Activated CD8-positive, alpha-beta T cell treated with anti-CD3 and anti-CD28 coated beads for 36 hours (primary cell): ENCODE measurements around the gene CLEC16A. TPM values are rescaled to one million over a fixed set of nuclear protein-coding genes. Genes with fewer than 3 reads are reported as not detected.

Source experiments
- ATAC-seq: fragments of 200-7000 bp; cut with Tn5 transposase; one replicate; pipeline ENCODE4 v1.10.0; 2021; ENCODE audit warnings: mild to moderate bottlenecking, moderate library complexity
- CTCF ChIA-PET: fragments of 350-600 bp; sonication (Branson Sonifier 250); formaldehyde crosslinking; loops from one replicate; lab custom pipeline; 2021; ENCODE audit warnings: antibody characterized with exemption; lab: Charles Lee
- POLR2A ChIA-PET: fragments of 350-600 bp; sonication (Branson Sonifier 250); formaldehyde crosslinking; loops from one replicate; lab custom pipeline; 2021; ENCODE audit warnings: antibody characterized with exemption; lab: Charles Lee
- DNase-seq: peaks from one replicate; pipeline ENCODE4 v3.0.0-alpha.2; 2020
- H3K27ac Mint-ChIP-seq: one replicate; pipeline ENCODE4 v1.8.0; 2021; ENCODE audit warnings: mild to moderate bottlenecking, mixed read lengths
- H3K27me3 Mint-ChIP-seq: one replicate; pipeline ENCODE4 v1.8.0; 2021; ENCODE audit warnings: mixed read lengths
- H3K36me3 Mint-ChIP-seq: one replicate; pipeline ENCODE4 v1.8.0; 2021; ENCODE audit warnings: low read depth, mixed read lengths
- H3K4me1 Mint-ChIP-seq: one replicate; pipeline ENCODE4 v1.8.0; 2021; ENCODE audit warnings: low read depth, mixed read lengths
- H3K4me3 Mint-ChIP-seq: one replicate; pipeline ENCODE4 v1.8.0; 2021; ENCODE audit warnings: mild to moderate bottlenecking, moderate library complexity, mixed read lengths
- H3K9me3 Mint-ChIP-seq: one replicate; pipeline ENCODE4 v1.8.0; 2021; ENCODE audit warnings: mixed read lengths
- CTCF ChIP-seq: fragments of 200-600 bp; IDR thresholded peaks from one replicate; pipeline ENCODE4 v1.8.0; 2022; ENCODE audit warnings: antibody characterized with exemption, mild to moderate bottlenecking
- intact Hi-C: fragments of 100-400 bp; cut with micrococcal nuclease; formaldehyde crosslinking; loops from one replicate; pipeline ENCODE4 v1.10.0; 2022
- total RNA-seq, 2 experiments: library from RNA; stranded (reverse); gene quantifications; one replicate each; pipeline ENCODE4 v1.2.3, GENCODE V29; 2021

CLEC16A gene
- total RNA-seq, 2 experiments from 2014 or later: 20.4 to 21.7 TPM

- Mint-ChIP-seq H3K9me3 (no peaks in the 10 kb centered on the region), H3K27ac (peak overlapping the region; percentile 98), H3K4me3 (peak overlapping the region; percentile 63), H3K36me3 (no peaks in the 10 kb centered on the region), H3K4me1 (peaks cover 61% of the 10 kb centered on the region), H3K27me3 (no peaks in the 10 kb centered on the region)
- ATAC-seq: no peak
- CTCF ChIA-PET: interaction anchor here (0.9 to 3.5 kb wide), 13 partner anchors 7 to 262 kb away, joined by 3 to 21 read pairs (median 5); partner anchors contain the start of gene SOCS1
- peak; percentile 47 for DNase-seq
- POLR2A ChIA-PET: interaction anchor here (0.7 to 6.3 kb wide), 15 partner anchors 9 to 260 kb away, joined by 3 to 146 read pairs (median 6); partner anchors contain the start of gene SOCS1
- no peak for TF ChIP-seq CTCF
- intact Hi-C loops: loop anchor here (1.0 to 2.0 kb wide), 2 partner anchors 7 to 65 kb away; no protein-coding TSS in a partner anchor
Observed at GRCh38 chr16:11225677-11226549, 281.5 kb downstream of the CLEC16A start.

- H3K27ac Mint-ChIP-seq: peak overlapping the region; percentile 76
- H3K27me3 Mint-ChIP-seq: no peaks in the 10 kb centered on the region
- TF ChIP-seq CTCF: no peak
- POLR2A ChIA-PET: interaction anchor here (1.7 to 2.9 kb wide), 2 partner anchors 22 to 25 kb away, joined by 11 to 24 read pairs; partner anchors contain the start of gene SOCS1
- CTCF ChIA-PET: interaction anchor here (1.0 kb wide), 1 partner anchor 26 kb away, joined by 3 read pairs; no protein-coding TSS in a partner anchor
- intact Hi-C loops: no loop called here
- ATAC-seq: no peak
- no peaks in the 10 kb centered on the region for H3K9me3 Mint-ChIP-seq
- no peak overlapping the region for H3K4me3 Mint-ChIP-seq
- DNase-seq: no peak
- peaks cover 75% of the 10 kb centered on the region for H3K4me1 Mint-ChIP-seq
- H3K36me3 Mint-ChIP-seq: no peaks in the 10 kb centered on the region
Observed at GRCh38 chr16:11229432-11229831, 285.1 kb downstream of the CLEC16A start.

GRCh38 chr16:11229906-11230305, 285.5 kb downstream of the CLEC16A start:
- H3K9me3 Mint-ChIP-seq: no peaks in the 10 kb centered on the region
- peaks cover 74% of the 10 kb centered on the region for H3K4me1 Mint-ChIP-seq
- CTCF ChIA-PET: no interaction called here
- no peak overlapping the region for H3K4me3 Mint-ChIP-seq
- H3K27me3 Mint-ChIP-seq: no peaks in the 10 kb centered on the region
- no peaks in the 10 kb centered on the region for H3K36me3 Mint-ChIP-seq
- POLR2A ChIA-PET: interaction anchor here (1.7 to 2.9 kb wide), 2 partner anchors 22 to 25 kb away, joined by 11 to 24 read pairs; partner anchors contain the start of gene SOCS1
- intact Hi-C loops: no loop called here
- peak overlapping the region; percentile 76 for H3K27ac Mint-ChIP-seq
- no peak for TF ChIP-seq CTCF
- ATAC-seq (no peak), DNase-seq (no peak)

GRCh38 chr16:11231367-11231970, 287.1 kb downstream of the CLEC16A start:
- intact Hi-C loops: no loop called here
- H3K27ac Mint-ChIP-seq: peak overlapping the region; percentile 98
- no peaks in the 10 kb centered on the region for H3K36me3 Mint-ChIP-seq
- H3K27me3 Mint-ChIP-seq: no peaks in the 10 kb centered on the region
- no peak for ATAC-seq
- peaks cover 69% of the 10 kb centered on the region for H3K4me1 Mint-ChIP-seq
- POLR2A ChIA-PET: interaction anchor here (0.5 to 2.9 kb wide), 3 partner anchors 20 to 137 kb away, joined by 3 to 24 read pairs (median 3); partner anchors contain the start of gene SOCS1
- no peaks in the 10 kb centered on the region for H3K9me3 Mint-ChIP-seq
- no peak for TF ChIP-seq CTCF
- DNase-seq: no peak
- H3K4me3 Mint-ChIP-seq: peak overlapping the region; percentile 17
- CTCF ChIA-PET: interaction anchor here (0.9 to 1.0 kb wide), 2 partner anchors 14 to 24 kb away, joined by 4 to 5 read pairs; partner anchors contain the start of gene SOCS1

Other genes with a start within 250 kb of the CLEC16A start
- gene TEKT5, start 249.6 kb upstream of the CLEC16A start, total RNA-seq: under 1 TPM; 0.16 to 0.43 TPM
- gene NUBP1, start 200.7 kb upstream of the CLEC16A start, total RNA-seq: 10 to 100 TPM; 22.8 to 23.1 TPM
- gene TVP23A, start 125.8 kb upstream of the CLEC16A start, total RNA-seq: not detected
- 1 to 10 TPM; 4.4 to 5.3 TPM for gene CIITA, start 67.4 kb upstream of the CLEC16A start, total RNA-seq
- gene DEXI, start 2.1 kb upstream of the CLEC16A start, total RNA-seq: 10 to 100 TPM; 24.8 to 25.3 TPM